ENCODE results near the gene ERG.

- TF ChIP-seq CTCF (conservative IDR thresholded peaks at IDR 0.05; ENCODE audit: low read depth, low read length) (no peak), EZH2 (IDR thresholded peaks at IDR 0.05; ENCODE audit: low read length, unreplicated experiment) (no peak)
These were observed 58.3 kb downstream of the ERG start for GRCh38 chr21:38439957-38440356.
